Activated T-cell treated with anti-CD3 and anti-CD28 coated beads, Interleukin-2, amount 50 U/mL, for 48 hours (primary cell): ENCODE measurements around the gene LPCAT4.

Experiments used
- DNase-seq, 2 experiments: peaks; one replicate each; pipeline ENCODE4 v3.0.0-alpha.2; 2020

The LPCAT4 gene

GRCh38 chr15:34336231-34336990 lies 30.6 kb downstream of the LPCAT4 start:
- DNase-seq, result no peak

GRCh38 chr15:34335176-34336032 lies 31.6 kb downstream of the LPCAT4 start:
- no peak for DNase-seq

GRCh38 chr15:34334672-34335071 lies 32.3 kb downstream of the LPCAT4 start:
- DNase-seq, result no peak

- no peak for DNase-seq
Observed at GRCh38 chr15:34332553-34333120, 34.4 kb downstream of the LPCAT4 start.

- no peak for DNase-seq
Observed at GRCh38 chr15:34331809-34332208, 35.2 kb downstream of the LPCAT4 start.

GRCh38 chr15:34330279-34330678 lies 36.7 kb downstream of the LPCAT4 start:
- no peak for DNase-seq

- no peak for DNase-seq
Observed at GRCh38 chr15:34329006-34329405, 38.0 kb downstream of the LPCAT4 start.

- no peak for DNase-seq
Observed at GRCh38 chr15:34327906-34328305, 39.1 kb downstream of the LPCAT4 start.

GRCh38 chr15:34325368-34325767 lies 41.6 kb downstream of the LPCAT4 start:
- DNase-seq, result no peak

GRCh38 chr15:34324933-34325332 lies 42.1 kb downstream of the LPCAT4 start:
- DNase-seq, result no peak

GRCh38 chr15:34323217-34323616 lies 43.8 kb downstream of the LPCAT4 start:
- no peak for DNase-seq

GRCh38 chr15:34318277-34319079 lies 48.5 kb downstream of the LPCAT4 start:
- no peak for DNase-seq

- no peak for DNase-seq
Observed at GRCh38 chr15:34314491-34315490, 52.2 kb downstream of the LPCAT4 start.

GRCh38 chr15:34311563-34311962 lies 55.4 kb downstream of the LPCAT4 start:
- DNase-seq, result no peak
